Bronchial epithelial cell (primary cell): ENCODE measurements around the gene RNF135. TPM values are rescaled to one million over a fixed set of nuclear protein-coding genes. Genes with fewer than 3 reads are reported as not detected.
"Not testable (repeated sequence)": the region's sequence is repeated elsewhere in the genome, so short reads cannot be mapped to it uniquely, and the experiment has no call there.

ENCODE experiments used
- DNase-seq: peaks from one replicate; pipeline ENCODE4 v3.0.0-alpha.2; 2010; ENCODE audit warnings: low read depth
- FAIRE-seq: peaks from 2 replicates; lab custom pipeline; 2011; peaks lifted over from hg19 to GRCh38; lab: Jason Lieb, UNC
- H3K27me3 ChIP-seq: 2 replicates; pipeline ENCODE4 v1.5.1; 2011; ENCODE audit warnings: low read length; ENCODE audit not compliant: control insufficient read depth, insufficient read depth
- H3K36me3 ChIP-seq: 2 replicates; pipeline ENCODE4 v1.5.1; 2011; ENCODE audit warnings: low read length; ENCODE audit not compliant: control insufficient read depth, insufficient read depth
- H3K4me3 ChIP-seq: 2 replicates; pipeline ENCODE4 v1.5.1; 2011; ENCODE audit warnings: mild to moderate bottlenecking, low read depth, low read length, control low read depth
- CTCF ChIP-seq: IDR thresholded peaks from 2 replicates; pipeline ENCODE4 v1.5.1; 2011; ENCODE audit warnings: mild to moderate bottlenecking, moderate library complexity, low read length, control low read depth, inconsistent platforms; ENCODE audit not compliant: insufficient read depth, severe bottlenecking
- total RNA-seq: library from RNA; depleted of rRNA; stranded (reverse); fragments of >200 nt; gene quantifications from 2 replicates; pipeline ENCODE4 v1.2.1, GENCODE V29; 2014

RNF135 gene
- total RNA-seq, 1 donor from 2014 or later: 9.2 TPM

- FAIRE-seq: no peak
- no peak for TF ChIP-seq CTCF
- Histone ChIP-seq H3K27me3 (no peaks in the 10 kb centered on the region), H3K36me3 (no peaks in the 10 kb centered on the region), H3K4me3 (no peak overlapping the region)
- DNase-seq: peak; percentile 17
Measured at GRCh38 chr17:30961209-30962188, 9.3 kb upstream of the RNF135 start.

- H3K27me3 ChIP-seq, DNase-seq, H3K36me3 ChIP-seq, FAIRE-seq, H3K4me3 ChIP-seq: not testable (repeated sequence)
Measured at GRCh38 chr17:30964312-30964711, 6.5 kb upstream of the RNF135 start.

- no peak for FAIRE-seq
- DNase-seq: peak; percentile 25
- Histone ChIP-seq H3K27me3 (no peaks in the 10 kb centered on the region), H3K4me3 (no peak overlapping the region), H3K36me3 (no peaks in the 10 kb centered on the region)
- TF ChIP-seq CTCF: no peak
Measured at GRCh38 chr17:30964876-30965275, 6.0 kb upstream of the RNF135 start.

- Histone ChIP-seq H3K36me3 (no peaks in the 10 kb centered on the region), H3K4me3 (no peak overlapping the region), H3K27me3 (no peaks in the 10 kb centered on the region)
- no peak for TF ChIP-seq CTCF
- FAIRE-seq (no peak), DNase-seq (no peak)
Measured at GRCh38 chr17:30965686-30966085, 5.2 kb upstream of the RNF135 start.

- not testable (repeated sequence) for H3K36me3 ChIP-seq, DNase-seq, H3K27me3 ChIP-seq, H3K4me3 ChIP-seq, FAIRE-seq
Measured at GRCh38 chr17:30967911-30968310, 2.9 kb upstream of the RNF135 start.

GRCh38 chr17:30969989-30970830 lies 629 bp upstream of the RNF135 start:
- no peak for TF ChIP-seq CTCF
- FAIRE-seq: no peak
- Histone ChIP-seq H3K27me3 (no peaks in the 10 kb centered on the region), H3K4me3 (peak overlapping the region; percentile 64), H3K36me3 (no peaks in the 10 kb centered on the region)
- DNase-seq: peak; percentile 61
